A549 (cell line): ENCODE measurements around the gene TSPAN14. TPM values are rescaled to one million over a fixed set of nuclear protein-coding genes. Genes with fewer than 3 reads are reported as not detected.
A peak's percentile ranks its signal among the peaks of the same experiment; 100 is the strongest.

Experiments
- ATOH8 ChIP-seq: fragments of 250-450 bp; sonication (Bioruptor Pico); IDR thresholded peaks from 2 replicates; pipeline ENCODE4 v1.5.0; 2020; ENCODE audit warnings: low read depth, mild to moderate bottlenecking, moderate library complexity
- BCL3 ChIP-seq: fragments of >200 bp; sonication (Bioruptor Twin); formaldehyde crosslinking; IDR thresholded peaks from 3 replicates; pipeline ENCODE4 v1.6.1; 2016
- CBX2 ChIP-seq: fragments of 200-600 bp; sonication (generic); IDR thresholded peaks from 2 replicates; pipeline ENCODE4 v1.6.1; 2016; ENCODE audit warnings: low read depth, mild to moderate bottlenecking, borderline replicate concordance
- CBX8 ChIP-seq: fragments of 200-600 bp; sonication (generic); IDR thresholded peaks from 2 replicates; pipeline ENCODE4 v1.6.1; 2016
- CEBPB ChIP-seq, 2 experiments: fragments of >200 bp in 1 of 2; sonication (Bioruptor Twin) in 1 of 2; formaldehyde crosslinking in 1 of 2; IDR thresholded peaks; 2 replicates each; pipeline ENCODE4 v1.6.1; 2012 to 2016
- CHD4 ChIP-seq: fragments of 200-600 bp; sonication (generic); IDR thresholded peaks from 2 replicates; pipeline ENCODE4 v1.6.1; 2016; ENCODE audit warnings: antibody characterized with exemption, mild to moderate bottlenecking, borderline replicate concordance
- CTCF ChIP-seq: fragments of >200 bp; sonication (Bioruptor Twin); formaldehyde crosslinking; IDR thresholded peaks from 3 replicates; pipeline ENCODE4 v1.5.1; 2016
- ELK1 ChIP-seq: fragments of 150-350 bp; IDR thresholded peaks from 2 replicates; pipeline ENCODE4 v1.6.1; 2014; ENCODE audit warnings: low read depth, mild to moderate bottlenecking, low read length
- ESRRA ChIP-seq: fragments of 150-350 bp; IDR thresholded peaks from 2 replicates; pipeline ENCODE4 v1.6.1; 2014; ENCODE audit warnings: mild to moderate bottlenecking, low read length, borderline replicate concordance
- FOSB ChIP-seq: fragments of 250-450 bp; sonication (Bioruptor Pico); IDR thresholded peaks from 2 replicates; pipeline ENCODE4 v1.5.0; 2020; ENCODE audit warnings: mild to moderate bottlenecking, moderate library complexity
- FOSL2 ChIP-seq, 2 experiments: fragments of 450-650 bp in 1 of 2; fragments of >200 bp in 1 of 2; sonication (Bioruptor Twin) in 1 of 2; formaldehyde crosslinking; IDR thresholded peaks; 2 replicates each; pipeline versions ENCODE4 v1.5.0 to v1.6.1; 2016 to 2020; ENCODE audit warnings: mild to moderate bottlenecking in 1 of 2, moderate library complexity in 1 of 2
- FOXS1 ChIP-seq: fragments of 250-450 bp; sonication (Bioruptor Pico); IDR thresholded peaks from 2 replicates; pipeline ENCODE4 v1.5.0; 2020; ENCODE audit warnings: mild to moderate bottlenecking, moderate library complexity
- GATA3 ChIP-seq: IDR thresholded peaks from 2 replicates; pipeline ENCODE4 v1.6.1; 2012; ENCODE audit warnings: borderline replicate concordance
- HDAC2 ChIP-seq: fragments of 200-600 bp; sonication (generic); IDR thresholded peaks from 2 replicates; pipeline ENCODE4 v1.6.1; 2016
- HES2 ChIP-seq: fragments of >200 bp; sonication (Bioruptor Twin); formaldehyde crosslinking; IDR thresholded peaks from 2 replicates; pipeline ENCODE4 v1.6.1; 2016
- HEYL ChIP-seq: fragments of 250-450 bp; sonication (Bioruptor Pico); IDR thresholded peaks from 2 replicates; pipeline ENCODE4 v1.8.0; 2021; ENCODE audit warnings: mild to moderate bottlenecking, moderate library complexity
- HOXB13 ChIP-seq: fragments of 250-450 bp; sonication (Bioruptor Pico); IDR thresholded peaks from 2 replicates; pipeline ENCODE4 v1.5.0; 2020; ENCODE audit warnings: low read depth, mild to moderate bottlenecking, moderate library complexity
- HOXB5 ChIP-seq: fragments of 250-450 bp; sonication (Bioruptor Pico); IDR thresholded peaks from 2 replicates; pipeline ENCODE4 v1.5.0; 2020; ENCODE audit warnings: mild to moderate bottlenecking, moderate library complexity
- JUN ChIP-seq, 2 experiments: fragments of >200 bp; sonication (Bioruptor Twin); formaldehyde crosslinking; IDR thresholded peaks; 2 replicates in 1 of 2; 3 replicates in 1 of 2; pipeline ENCODE4 v1.6.1; 2016 to 2017
- JUNB ChIP-seq: fragments of >200 bp; sonication (Bioruptor Twin); formaldehyde crosslinking; IDR thresholded peaks from 2 replicates; pipeline ENCODE4 v1.6.1; 2016
- KDM1A ChIP-seq: fragments of 200-600 bp; sonication (generic); IDR thresholded peaks from 2 replicates; pipeline ENCODE4 v1.6.1; 2016; ENCODE audit warnings: low read depth, mild to moderate bottlenecking
- MAFK ChIP-seq: fragments of 450-650 bp; IDR thresholded peaks from 2 replicates; pipeline ENCODE4 v1.6.1; 2014; ENCODE audit not compliant: partially characterized antibody
- MAX ChIP-seq: IDR thresholded peaks from 2 replicates; pipeline ENCODE4 v1.6.1; 2012
- NR3C1 ChIP-seq: fragments of >200 bp; sonication (Bioruptor Twin); formaldehyde crosslinking; IDR thresholded peaks from 3 replicates; pipeline ENCODE4 v1.6.1; 2017
- PHF8 ChIP-seq: fragments of 200-600 bp; sonication (generic); IDR thresholded peaks from 2 replicates; pipeline ENCODE4 v1.6.1; 2016; ENCODE audit warnings: low read depth, mild to moderate bottlenecking, antibody characterized with exemption, moderate library complexity, borderline replicate concordance
- POLR2A ChIP-seq: IDR thresholded peaks from 2 replicates; pipeline ENCODE4 v1.6.1; 2012; ENCODE audit warnings: mild to moderate bottlenecking, low read length
- POLR2AphosphoS2 ChIP-seq: conservative IDR thresholded peaks from 2 replicates; pipeline ENCODE4 v1.6.1; 2012; ENCODE audit warnings: low read length, improper control_type of control experiment, inconsistent platforms
- RARB ChIP-seq: fragments of 250-450 bp; sonication (Bioruptor Pico); IDR thresholded peaks from 2 replicates; pipeline ENCODE4 v1.8.0; 2021; ENCODE audit warnings: mild to moderate bottlenecking, moderate library complexity
- RNF2 ChIP-seq: fragments of 200-600 bp; sonication (generic); IDR thresholded peaks from 2 replicates; pipeline ENCODE4 v1.6.1; 2016; ENCODE audit warnings: low read depth, mild to moderate bottlenecking, antibody characterized with exemption, moderate library complexity, borderline replicate concordance
- SMC3 ChIP-seq: fragments of >200 bp; sonication (Bioruptor Twin); formaldehyde crosslinking; IDR thresholded peaks from 3 replicates; pipeline ENCODE4 v1.6.1; 2018; ENCODE audit warnings: inconsistent platforms
- SREBF2 ChIP-seq: fragments of 450-650 bp; IDR thresholded peaks from 2 replicates; pipeline ENCODE4 v1.6.1; 2014; ENCODE audit warnings: mild to moderate bottlenecking, moderate library complexity
- TFCP2L1 ChIP-seq: fragments of 250-450 bp; sonication (Bioruptor Pico); IDR thresholded peaks from 2 replicates; pipeline ENCODE4 v1.5.0; 2021; ENCODE audit warnings: mild to moderate bottlenecking
- TP53 ChIP-seq: fragments of 250-450 bp; sonication (Bioruptor Pico); IDR thresholded peaks from 2 replicates; pipeline ENCODE4 v1.5.0; 2021; ENCODE audit warnings: mild to moderate bottlenecking, moderate library complexity
- USF2 ChIP-seq: fragments of 450-650 bp; IDR thresholded peaks from 2 replicates; pipeline ENCODE4 v1.6.1; 2014; ENCODE audit warnings: antibody characterized with exemption
- ZC3H11A ChIP-seq: fragments of 450-650 bp; IDR thresholded peaks from 2 replicates; pipeline ENCODE4 v1.6.1; 2014; ENCODE audit warnings: antibody characterized with exemption, mild to moderate bottlenecking
- ZFP36 ChIP-seq: fragments of 450-650 bp; IDR thresholded peaks from 2 replicates; pipeline ENCODE4 v1.6.1; 2014; ENCODE audit warnings: borderline replicate concordance; ENCODE audit not compliant: partially characterized antibody
- ZSCAN20 ChIP-seq: fragments of 250-450 bp; sonication (Bioruptor Pico); IDR thresholded peaks from 2 replicates; pipeline ENCODE4 v1.8.0; 2022; ENCODE audit warnings: mild to moderate bottlenecking, moderate library complexity
- polyA plus RNA-seq, 4 experiments: library from polyadenylated mRNA; depleted of rRNA in 3 of 4; stranded (reverse); fragments of >200 nt; fragmentation: RNase III in 1 of 4; extraction: RNeasy Plus Mini Kit Qiagen cat#74134 plus additional on column Dnase treatment in 1 of 4; gene quantifications; 2 replicates in 3 of 4; 3 replicates in 1 of 4; pipeline ENCODE4 v1.2.3, GENCODE V29; 2011 to 2017

Gene TSPAN14
- polyA plus RNA-seq, 2 of the 4 experiments (the other 2 are of a cell fraction), result 87.0 to 124 TPM

- TF ChIP-seq SREBF2 (no peak), CHD4 (no peak), MAX (peak; percentile 86; the same call in 1 of the 2 replicates), JUN (IDR thresholded peaks at IDR 0.05) (peak; percentile 57 to 90; a peak in 3 of 5 replicates), ELK1 (no peak), RARB (CRISPR knock-in tag) (no peak), HOXB13 (CRISPR knock-in tag) (peak; percentile 57; the same call in 1 of the 2 replicates), MAFK (no peak), TFCP2L1 (CRISPR knock-in tag) (no peak), ATOH8 (CRISPR knock-in tag) (no peak), FOSL2 (IDR thresholded peaks at IDR 0.05) (peak; percentile 76), FOSL2 (CRISPR knock-in tag; IDR thresholded peaks at IDR 0.05) (peak; percentile 89), GATA3 (peak; percentile 92), CTCF (no peak), ESRRA (no peak), CBX2 (no peak), CEBPB (IDR thresholded peaks at IDR 0.05) (peak in 1 of 2 experiments; percentile 32; a peak in 1 of 4 replicates), TP53 (CRISPR knock-in tag) (no peak), SMC3 (no peak), NR3C1 (no peak), POLR2A (no peak), HOXB5 (0 out of 2 replicates have a peak, but pooled peaks have one; percentile 13), JUNB (peak; percentile 83), ZC3H11A (no peak), RNF2 (no peak), USF2 (0 out of 2 replicates have a peak, but pooled peaks have one; percentile 5), ZFP36 (no peak), FOXS1 (CRISPR knock-in tag) (no peak), BCL3 (peak; percentile 39; the same call in 1 of the 3 replicates), HEYL (CRISPR knock-in tag) (0 out of 2 replicates have a peak, but pooled peaks have one; percentile 34), KDM1A (no peak), ZSCAN20 (CRISPR knock-in tag) (no peak), FOSB (CRISPR knock-in tag) (no peak), CBX8 (no peak), HDAC2 (no peak), PHF8 (no peak), POLR2AphosphoS2 (no peak), HES2 (no peak)
These were observed 55.5 kb downstream of the TSPAN14 start (continued) for GRCh38 chr10:80509403-80510161.
